Measurements from ENCODE around the gene GPRC6A.
"Not testable (repeated sequence)": the region's sequence is repeated elsewhere in the genome, so short reads cannot be mapped to it uniquely, and the experiment has no call there.

GPRC6A gene

GRCh38 chr6:116828983-116829382 lies at the start of gene GPRC6A:
Gene GPRC6A, minus strand, starts transcription at chr6:116829083. Its CDS starts 70 bp downstream, at chr6:116829013.
- DNase-seq: no peak

DNA sequence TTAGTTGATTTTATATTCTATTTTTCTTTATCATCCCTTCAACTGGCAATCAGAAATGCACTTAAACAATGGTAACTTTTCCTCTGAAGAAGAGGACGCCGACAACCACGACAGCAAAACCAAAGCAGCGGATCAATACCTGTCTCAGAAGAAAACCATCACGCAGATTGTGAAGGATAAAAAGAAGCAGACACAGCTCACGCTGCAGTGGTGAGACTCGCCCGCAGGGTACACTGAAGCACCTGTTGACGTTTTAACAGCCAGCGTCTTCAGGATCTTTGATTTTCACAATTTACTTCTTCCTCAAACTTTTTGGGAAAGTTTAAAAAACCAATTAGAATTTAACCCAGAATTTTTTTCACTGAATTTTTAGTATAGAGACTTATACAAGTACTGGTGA lies 48.9 kb upstream of the GPRC6A start:
- no peak for DNase-seq

DNA sequence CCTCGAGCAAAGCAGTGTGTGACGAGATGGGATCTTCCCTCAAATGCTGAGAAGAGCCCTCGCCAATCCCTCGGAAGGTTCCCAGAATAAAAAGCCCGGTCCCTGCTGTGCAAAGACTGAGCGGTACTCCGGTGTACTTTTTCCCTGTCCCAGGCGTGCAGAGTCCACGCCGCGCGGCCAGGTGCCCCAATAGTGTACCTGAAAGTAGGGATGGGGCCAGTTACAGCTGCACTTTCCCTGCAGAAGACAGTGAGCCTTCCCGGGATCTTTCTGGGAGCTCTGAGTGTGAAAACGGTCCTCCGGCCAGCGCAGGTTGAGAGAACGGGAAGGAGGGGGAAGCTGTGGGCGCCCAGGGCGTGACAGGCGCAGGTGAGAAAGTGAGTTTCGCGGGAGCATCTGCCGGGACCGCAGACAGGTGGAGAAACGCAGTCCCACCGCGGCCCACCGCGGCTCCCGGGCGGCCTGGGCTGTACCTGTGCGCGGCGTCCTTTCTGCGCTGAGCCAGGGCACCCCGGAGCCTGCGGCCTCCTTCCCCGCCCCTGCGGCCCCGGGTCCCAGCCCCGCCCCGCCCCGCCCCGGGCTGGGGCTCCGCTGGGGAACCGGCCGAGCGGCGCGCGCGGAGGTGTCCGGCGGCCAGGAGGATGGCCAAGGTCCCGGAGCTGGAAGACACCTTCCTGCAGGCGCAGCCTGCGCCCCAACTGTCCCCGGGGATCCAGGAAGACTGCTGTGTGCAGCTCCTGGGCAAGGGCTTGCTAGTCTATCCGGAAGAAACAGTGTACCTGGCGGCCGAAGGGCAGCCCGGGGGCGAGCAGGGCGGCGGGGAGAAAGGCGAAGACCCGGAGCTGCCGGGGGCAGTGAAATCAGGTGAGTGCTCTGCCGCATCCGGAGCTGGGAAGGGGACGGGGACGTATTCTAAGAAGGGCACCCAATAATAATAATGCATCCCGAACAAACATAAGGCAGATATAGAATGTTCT lies 48.0 kb upstream of the GPRC6A start, which contains the start of gene RFX6:
TSS of gene RFX6 (plus strand) at position 608 of the 977 bp plus-strand sequence. CDS start at position 642, 34 bp downstream.
- DNase-seq: no peak

DNA sequence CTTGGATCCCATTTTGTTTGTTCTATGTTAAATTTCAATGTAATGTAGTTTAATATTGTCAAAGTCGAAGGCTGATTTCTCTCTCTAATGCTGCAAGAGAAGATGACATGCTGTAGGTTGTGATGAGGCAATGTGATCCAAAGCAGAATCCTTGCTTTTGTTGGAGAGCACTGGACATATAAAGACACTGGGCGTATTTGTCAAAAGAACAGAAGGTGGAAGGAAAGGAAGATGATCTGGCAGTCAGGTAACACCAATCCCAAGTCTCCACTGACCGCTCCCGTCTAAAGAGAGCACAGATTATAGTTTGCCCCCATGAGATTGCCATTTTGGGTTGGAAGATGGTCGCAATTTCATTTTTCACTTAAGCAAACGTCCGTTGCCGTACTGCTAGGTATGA lies 47.2 kb upstream of the GPRC6A start:
- no peak for DNase-seq

DNA sequence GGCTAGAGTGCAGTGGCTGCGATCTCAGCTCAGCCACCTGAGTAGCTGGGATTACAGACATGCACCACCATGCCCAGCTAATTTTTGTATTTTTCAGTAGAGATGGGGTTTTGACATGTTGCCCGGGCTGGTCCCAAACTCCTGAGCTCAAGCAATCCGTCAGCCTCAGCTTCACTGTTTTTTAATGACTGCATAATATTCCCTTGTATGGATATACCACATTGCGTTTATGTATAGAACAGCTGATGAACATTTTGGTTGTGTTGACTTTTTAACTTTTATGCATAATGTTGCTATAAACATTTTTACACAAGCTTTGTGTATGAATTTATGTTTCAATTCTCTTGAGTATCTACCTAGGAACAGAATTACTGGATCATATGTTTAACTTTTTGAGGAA lies 43.9 kb upstream of the GPRC6A start:
- DNase-seq: no peak

GRCh38 chr6:116866281-116866871 lies 37.5 kb upstream of the GPRC6A start:
- DNase-seq: no peak

DNA sequence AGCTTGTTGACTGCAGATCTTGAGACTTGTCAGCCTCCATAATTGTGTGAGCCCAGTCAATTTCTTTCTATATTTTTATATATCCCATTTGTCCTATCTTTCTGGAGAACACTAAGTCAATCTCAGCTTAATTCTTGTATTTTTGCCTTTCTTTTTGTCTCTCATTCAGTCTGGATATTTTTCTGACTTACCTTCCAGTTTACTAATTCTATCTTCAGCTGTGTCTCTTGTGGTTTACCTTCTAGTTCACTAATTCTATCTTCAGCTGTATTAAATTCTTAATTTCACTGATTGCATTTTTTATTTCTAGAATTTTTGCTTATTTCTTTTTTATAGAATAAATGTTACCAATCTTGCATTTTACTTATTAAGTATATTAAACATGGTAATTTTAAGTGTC lies 30.4 kb upstream of the GPRC6A start:
- DNase-seq: no peak

DNA sequence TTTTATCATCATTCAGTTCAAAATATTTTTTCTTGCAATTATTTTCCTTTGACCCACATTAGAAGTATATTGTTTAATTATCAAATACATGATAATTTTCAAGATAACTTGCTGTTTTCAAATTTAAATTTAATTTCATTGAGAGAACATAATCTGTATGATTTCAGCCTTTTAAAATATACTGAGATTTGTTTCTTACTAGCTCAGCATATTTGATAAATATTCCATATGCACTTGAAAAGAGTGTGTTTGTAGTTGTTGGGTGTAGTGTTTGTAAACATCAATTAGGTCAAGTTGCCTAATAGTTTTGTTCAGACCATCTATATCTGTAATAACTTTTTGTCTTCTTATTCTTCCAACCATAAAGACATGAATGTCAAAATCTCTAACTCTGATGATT lies 29.2 kb upstream of the GPRC6A start:
- no peak for DNase-seq

DNA sequence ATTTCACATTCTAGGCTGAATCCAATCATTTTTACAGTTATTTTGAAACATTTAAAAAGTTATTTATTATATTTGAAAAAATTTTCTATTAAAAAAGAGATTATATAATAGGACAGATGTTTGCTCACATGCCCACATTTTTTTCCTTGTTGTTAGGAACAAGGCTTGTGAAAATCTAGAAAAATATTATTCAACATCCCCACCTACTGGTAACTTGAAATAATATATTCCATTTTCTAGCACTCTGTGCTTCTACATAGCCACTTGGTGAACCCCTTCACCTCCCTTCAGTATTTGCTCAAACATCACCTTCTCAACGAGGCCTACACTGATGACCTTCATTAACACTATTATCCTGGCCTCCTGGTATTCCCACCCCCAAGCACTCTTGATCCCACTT lies 18.3 kb upstream of the GPRC6A start:
- DNase-seq: no peak

DNA sequence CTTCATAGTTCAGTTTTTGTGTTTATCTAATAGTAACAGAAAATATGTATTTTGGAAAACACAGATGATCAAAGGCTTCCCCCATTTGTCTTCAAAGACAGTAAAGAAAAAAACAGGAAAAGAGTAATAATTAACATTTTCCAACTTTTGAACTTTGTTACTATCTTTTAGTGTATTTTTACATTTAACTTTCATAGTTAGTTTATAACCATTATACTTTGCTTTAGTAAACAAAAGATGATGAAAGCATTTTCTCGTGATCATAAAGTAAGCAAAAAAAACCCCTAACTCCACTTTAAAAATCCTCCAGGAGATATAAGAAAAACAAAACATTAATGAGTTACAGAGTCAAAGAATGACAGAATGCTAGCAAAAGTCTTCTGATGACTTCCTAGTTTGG lies 13.6 kb upstream of the GPRC6A start:
- DNase-seq: no peak

DNA sequence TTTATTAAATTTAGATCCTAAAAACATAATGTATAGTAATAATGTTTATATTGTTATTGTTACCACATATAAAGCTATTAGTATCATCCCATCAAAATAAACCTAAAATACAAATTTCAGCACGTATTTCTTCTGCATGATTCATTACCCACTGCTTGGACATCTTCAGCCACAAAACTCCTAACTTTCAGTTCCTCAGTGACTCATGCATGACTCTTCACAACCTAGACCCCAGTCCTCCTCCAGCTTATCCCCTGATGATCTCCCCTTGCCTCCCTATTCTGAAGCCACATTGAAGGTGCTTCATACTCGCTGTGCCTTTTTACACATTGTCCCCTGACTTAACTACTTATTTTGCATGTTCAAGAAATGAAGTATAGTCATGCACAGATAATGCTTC lies 11.2 kb upstream of the GPRC6A start:
- no peak for DNase-seq

DNA sequence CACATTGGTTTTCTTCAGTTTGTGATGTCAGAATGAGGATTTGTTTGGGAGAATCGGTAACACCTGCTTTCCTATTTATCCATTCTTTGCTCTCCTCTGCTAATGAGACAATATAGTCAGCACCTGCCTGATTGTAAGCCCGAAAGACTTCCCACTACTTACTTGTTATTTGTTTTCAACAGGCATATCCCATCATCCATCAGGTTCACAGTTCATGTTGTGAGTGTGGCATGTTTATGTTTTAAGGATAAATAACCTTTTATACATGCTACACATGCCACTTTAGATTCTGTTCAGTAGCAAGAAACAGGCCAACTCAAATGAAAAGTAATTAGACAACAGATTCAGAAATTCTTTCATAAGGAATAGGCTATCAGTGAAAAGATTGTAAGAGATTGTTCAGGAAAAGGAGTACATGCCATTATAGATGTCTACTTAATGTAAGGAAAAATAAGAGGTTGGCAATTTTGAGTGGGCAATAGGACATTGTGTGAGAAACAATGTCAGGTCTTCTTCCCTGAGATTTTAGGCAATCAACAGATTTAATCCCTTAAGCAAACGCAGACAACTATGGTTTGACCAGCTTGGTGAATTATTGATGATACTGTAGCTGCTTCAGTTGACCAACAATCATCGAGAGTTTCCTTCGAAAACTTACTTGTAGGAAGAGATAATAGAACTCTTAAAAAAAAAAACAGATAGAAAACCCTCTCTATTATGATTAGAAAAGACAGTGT lies 7.9 kb upstream of the GPRC6A start:
- no peak for DNase-seq

DNA sequence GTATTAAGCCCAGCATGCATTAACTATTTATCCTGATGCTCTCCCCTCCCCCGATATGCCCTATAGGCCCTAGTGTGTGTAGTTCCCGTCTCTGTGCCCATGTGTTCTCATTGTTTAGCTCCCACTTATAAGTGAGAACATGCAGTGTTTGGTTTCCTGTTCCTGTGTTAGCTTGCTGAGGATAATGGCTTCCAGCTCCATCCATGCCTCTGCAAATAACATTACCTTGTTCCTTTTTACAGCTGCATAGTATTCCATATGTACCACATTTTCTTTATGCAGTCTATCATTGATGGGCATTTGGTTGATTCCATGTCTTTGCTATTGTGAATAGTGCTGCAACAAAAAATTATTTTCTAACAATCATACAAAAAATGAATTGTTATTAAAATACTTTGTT lies 5.6 kb upstream of the GPRC6A start:
- DNase-seq: not testable (repeated sequence)

DNA sequence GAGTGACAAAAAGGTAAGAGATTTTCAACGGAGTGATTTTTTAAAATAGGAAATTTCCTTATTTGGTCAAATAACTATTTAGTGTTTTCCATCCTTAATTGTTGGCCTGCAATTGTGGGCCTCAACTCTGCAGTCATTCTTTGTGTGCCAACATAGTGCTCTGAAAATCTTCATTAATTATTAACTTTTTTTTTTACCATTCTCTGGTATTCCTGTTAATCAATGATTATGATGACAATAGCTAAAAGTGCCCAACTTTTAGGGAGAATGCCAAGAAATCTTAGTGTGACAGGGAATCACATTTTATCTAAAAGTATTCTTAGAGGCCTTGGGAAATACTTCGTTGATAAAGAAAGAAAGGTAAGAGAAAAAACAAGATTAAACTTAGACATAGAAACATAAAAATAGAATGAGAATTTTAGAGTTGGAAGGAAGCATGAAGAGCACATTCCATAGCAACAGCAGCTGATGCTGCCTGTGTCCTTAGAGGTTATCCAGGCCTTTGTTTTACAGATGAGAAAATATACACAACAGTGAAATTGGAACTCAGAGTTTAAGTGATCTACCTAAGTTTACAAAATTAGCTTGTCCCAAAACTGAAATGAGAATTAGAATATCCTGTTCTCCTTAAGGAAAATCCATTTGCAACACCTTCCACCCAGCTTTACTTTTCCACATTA lies 1.2 kb downstream of the GPRC6A start:
- DNase-seq: no peak

GRCh38 chr6:116816336-116816735 lies 12.5 kb downstream of the GPRC6A start:
- not testable (repeated sequence) for DNase-seq

- DNase-seq: no peak
Observed at GRCh38 chr6:116812051-116812650, 16.7 kb downstream of the GPRC6A start.

- no peak for DNase-seq
Observed at GRCh38 chr6:116801971-116802370, 26.9 kb downstream of the GPRC6A start.

DNA sequence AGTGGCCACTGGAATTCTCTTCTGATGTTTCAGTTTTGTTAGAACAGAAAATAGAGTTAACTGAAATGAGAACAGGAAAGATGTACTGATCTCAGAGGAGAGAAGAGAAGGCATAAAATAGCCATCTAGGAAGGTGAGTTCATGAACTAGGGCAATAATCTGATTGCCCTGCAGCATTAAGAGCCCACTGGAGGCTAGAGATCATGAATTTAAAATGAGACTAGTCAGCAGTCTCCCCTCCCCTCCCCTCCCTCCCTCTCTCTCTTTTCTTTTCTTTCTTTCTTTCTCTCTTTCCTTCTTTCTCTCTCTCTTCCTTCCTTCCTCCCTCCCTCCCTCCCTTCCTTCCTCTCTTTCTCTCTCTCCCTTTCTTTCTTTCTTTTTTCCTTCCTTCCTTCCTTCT lies 28.9 kb downstream of the GPRC6A start:
- DNase-seq: no peak

GRCh38 chr6:116797585-116797984 lies 31.3 kb downstream of the GPRC6A start:
- no peak for DNase-seq

DNA sequence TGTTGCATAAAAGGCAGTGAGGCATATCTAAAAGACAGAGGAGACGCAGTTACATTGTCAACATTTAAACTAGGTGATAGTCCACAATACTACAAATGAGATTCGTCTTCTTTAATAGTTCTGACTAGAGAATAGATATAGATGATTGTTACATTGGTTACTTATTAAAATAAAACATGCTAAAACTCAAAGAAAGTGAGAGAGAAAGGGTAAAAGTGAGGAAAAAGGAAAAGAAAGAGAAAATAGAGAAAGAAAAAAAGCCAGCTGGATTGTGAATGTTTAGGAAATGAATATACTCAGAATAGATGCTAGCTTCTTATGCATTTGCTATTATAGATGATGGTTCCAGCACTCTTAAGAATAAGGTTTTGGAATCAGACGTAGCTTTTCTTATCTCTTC lies 35.7 kb downstream of the GPRC6A start:
- DNase-seq: no peak

DNA sequence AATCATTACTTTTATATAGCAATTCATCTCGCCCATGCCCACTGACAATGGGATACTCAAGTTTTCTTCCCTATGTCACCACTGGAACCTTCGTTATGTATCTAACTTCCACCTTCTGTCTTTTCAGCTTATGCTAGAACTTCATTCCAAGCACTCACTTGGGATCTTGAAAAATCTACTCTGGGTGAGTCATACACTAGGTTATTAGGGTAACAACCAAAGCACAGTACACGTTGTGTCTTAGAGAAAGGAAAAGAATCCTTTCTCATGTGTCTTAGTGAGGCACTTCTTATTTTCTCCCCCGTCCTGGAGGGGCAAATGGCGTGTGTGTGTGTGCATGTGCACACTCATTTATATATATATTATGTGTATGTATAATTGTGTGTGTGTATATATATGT lies 45.0 kb downstream of the GPRC6A start:
- DNase-seq: no peak

GRCh38 chr6:116779573-116780164 lies 49.2 kb downstream of the GPRC6A start:
- DNase-seq: no peak
